Activated naive CD8-positive, alpha-beta T cell treated with anti-CD3 and anti-CD28 coated beads, Interleukin-2, amount 10 ng/mL, durations not matched to agents 7 days and 5 days (primary cell): Measurements from ENCODE around the gene CMTM8. TPM values are rescaled to one million over a fixed set of nuclear protein-coding genes. Genes with fewer than 3 reads are reported as not detected.

Source experiments
- ATAC-seq: fragments of 150-1000 bp; cut with Tn5 transposase; one replicate; pipeline ENCODE4 v1.10.0; 2021; ENCODE audit warnings: low read depth, moderate library complexity
- POLR2A ChIA-PET: fragments of 350-600 bp; sonication (Branson Sonifier 250); formaldehyde crosslinking; loops from one replicate; lab custom pipeline; 2021; ENCODE audit warnings: antibody characterized with exemption; lab: Charles Lee
- DNase-seq: peaks from one replicate; pipeline ENCODE4 v3.0.0; 2021
- H3K27ac Mint-ChIP-seq: one replicate; pipeline ENCODE4 v1.8.0; 2022; ENCODE audit warnings: mild to moderate bottlenecking, mixed read lengths
- H3K27me3 Mint-ChIP-seq: one replicate; pipeline ENCODE4 v1.8.0; 2022; ENCODE audit warnings: mild to moderate bottlenecking, moderate library complexity, mixed read lengths
- H3K36me3 Mint-ChIP-seq: one replicate; pipeline ENCODE4 v1.8.0; 2021; ENCODE audit warnings: mild to moderate bottlenecking, mixed read lengths
- H3K4me1 Mint-ChIP-seq: one replicate; pipeline ENCODE4 v1.8.0; 2021; ENCODE audit warnings: mixed read lengths
- H3K4me3 Mint-ChIP-seq: one replicate; pipeline ENCODE4 v1.8.0; 2022; ENCODE audit warnings: mild to moderate bottlenecking, moderate library complexity, mixed read lengths
- H3K9me3 Mint-ChIP-seq: one replicate; pipeline ENCODE4 v1.8.0; 2021; ENCODE audit warnings: mixed read lengths
- total RNA-seq, 2 experiments: library from RNA; stranded (reverse); gene quantifications; one replicate each; pipeline ENCODE4 v1.2.3, GENCODE V29; 2021

CMTM8 gene
- total RNA-seq, 2 experiments from 2014 or later, result 2.6 to 2.7 TPM

GRCh38 chr3:32325201-32325600, 86.7 kb downstream of the CMTM8 start:
- Mint-ChIP-seq H3K9me3 (no peaks in the 10 kb centered on the region), H3K36me3 (no peaks in the 10 kb centered on the region), H3K27ac (no peak overlapping the region), H3K4me3 (no peak overlapping the region), H3K27me3 (peaks cover 2% of the 10 kb centered on the region), H3K4me1 (no peaks in the 10 kb centered on the region)
- ATAC-seq (no peak), DNase-seq (no peak)
- POLR2A ChIA-PET, result no interaction called here

- no peak for ATAC-seq
- POLR2A ChIA-PET, result no interaction called here
- no peaks in the 10 kb centered on the region for H3K9me3 Mint-ChIP-seq
- H3K27ac Mint-ChIP-seq, result no peak overlapping the region
- peaks cover 2% of the 10 kb centered on the region for H3K27me3 Mint-ChIP-seq
- H3K4me3 Mint-ChIP-seq, result no peak overlapping the region
- no peak for DNase-seq
- H3K36me3 Mint-ChIP-seq, result no peaks in the 10 kb centered on the region
- H3K4me1 Mint-ChIP-seq, result no peaks in the 10 kb centered on the region
Observed at GRCh38 chr3:32325927-32326326, 87.4 kb downstream of the CMTM8 start.

GRCh38 chr3:32326795-32327194, 88.3 kb downstream of the CMTM8 start:
- ATAC-seq, result no peak
- H3K36me3 Mint-ChIP-seq, result no peaks in the 10 kb centered on the region
- POLR2A ChIA-PET, result interaction anchor here (0.6 kb wide), 1 partner anchor 200 kb away, joined by 3 read pairs; no protein-coding TSS in a partner anchor

GRCh38 chr3:32334675-32335074, 96.2 kb downstream of the CMTM8 start:
- H3K36me3 Mint-ChIP-seq, result no peaks in the 10 kb centered on the region
- DNase-seq (peak; percentile 50), ATAC-seq (peak; percentile 64)
- POLR2A ChIA-PET, result no interaction called here
- H3K4me1 Mint-ChIP-seq, result peaks cover 18% of the 10 kb centered on the region
- no peaks in the 10 kb centered on the region for H3K9me3 Mint-ChIP-seq
- no peak overlapping the region for H3K27ac Mint-ChIP-seq
- no peaks in the 10 kb centered on the region for H3K27me3 Mint-ChIP-seq
- no peak overlapping the region for H3K4me3 Mint-ChIP-seq

More at GRCh38 chr3:32326795-32327194, 88.3 kb downstream of the CMTM8 start:
- Mint-ChIP-seq H3K27me3 (peaks cover 2% of the 10 kb centered on the region), H3K9me3 (no peaks in the 10 kb centered on the region), H3K4me3 (no peak overlapping the region), H3K4me1 (peaks cover 2% of the 10 kb centered on the region), H3K27ac (no peak overlapping the region)
- DNase-seq, result no peak

- H3K9me3 Mint-ChIP-seq, result no peaks in the 10 kb centered on the region
- DNase-seq, result peak; percentile 36
- H3K27me3 Mint-ChIP-seq, result no peaks in the 10 kb centered on the region
- H3K27ac Mint-ChIP-seq, result peak overlapping the region; percentile 34
- peak overlapping the region; percentile 22 for H3K4me3 Mint-ChIP-seq
- peaks cover 18% of the 10 kb centered on the region for H3K4me1 Mint-ChIP-seq
- H3K36me3 Mint-ChIP-seq, result no peaks in the 10 kb centered on the region
- ATAC-seq, result peak; percentile 67
- POLR2A ChIA-PET, result no interaction called here
Observed at GRCh38 chr3:32335365-32336112, 97.1 kb downstream of the CMTM8 start.

GRCh38 chr3:32336113-32336498, 97.6 kb downstream of the CMTM8 start:
- Mint-ChIP-seq H3K36me3 (no peaks in the 10 kb centered on the region), H3K9me3 (no peaks in the 10 kb centered on the region), H3K27ac (no peak overlapping the region), H3K27me3 (no peaks in the 10 kb centered on the region), H3K4me1 (peaks cover 18% of the 10 kb centered on the region), H3K4me3 (no peak overlapping the region)
- ATAC-seq (no peak), DNase-seq (no peak)
- POLR2A ChIA-PET, result no interaction called here

GRCh38 chr3:32337505-32337904, 99.0 kb downstream of the CMTM8 start:
- no peak overlapping the region for H3K27ac Mint-ChIP-seq

GRCh38 chr3:32340039-32340438, 101.6 kb downstream of the CMTM8 start:
- POLR2A ChIA-PET, result no interaction called here
- peak; percentile 48 for ATAC-seq
- H3K36me3 Mint-ChIP-seq, result no peaks in the 10 kb centered on the region
- H3K4me3 Mint-ChIP-seq, result no peak overlapping the region
- no peaks in the 10 kb centered on the region for H3K27me3 Mint-ChIP-seq
- peaks cover 10% of the 10 kb centered on the region for H3K4me1 Mint-ChIP-seq
- DNase-seq, result no peak
- H3K27ac Mint-ChIP-seq, result no peak overlapping the region
- H3K9me3 Mint-ChIP-seq, result no peaks in the 10 kb centered on the region

More at GRCh38 chr3:32337505-32337904, 99.0 kb downstream of the CMTM8 start:
- Mint-ChIP-seq H3K27me3 (no peaks in the 10 kb centered on the region), H3K36me3 (no peaks in the 10 kb centered on the region), H3K4me3 (no peak overlapping the region), H3K9me3 (no peaks in the 10 kb centered on the region), H3K4me1 (peaks cover 14% of the 10 kb centered on the region)
- POLR2A ChIA-PET, result no interaction called here
- DNase-seq (no peak), ATAC-seq (no peak)

GRCh38 chr3:32340611-32341365, 102.3 kb downstream of the CMTM8 start:
- H3K9me3 Mint-ChIP-seq, result no peaks in the 10 kb centered on the region
- no peak overlapping the region for H3K4me3 Mint-ChIP-seq
- DNase-seq (no peak), ATAC-seq (no peak)
- peaks cover 2% of the 10 kb centered on the region for H3K4me1 Mint-ChIP-seq
- POLR2A ChIA-PET, result no interaction called here
- no peaks in the 10 kb centered on the region for H3K36me3 Mint-ChIP-seq
- no peak overlapping the region for H3K27ac Mint-ChIP-seq
- no peaks in the 10 kb centered on the region for H3K27me3 Mint-ChIP-seq

- Mint-ChIP-seq H3K9me3 (no peaks in the 10 kb centered on the region), H3K27ac (no peak overlapping the region), H3K4me1 (peaks cover 12% of the 10 kb centered on the region), H3K4me3 (no peak overlapping the region), H3K36me3 (peaks cover 1% of the 10 kb centered on the region), H3K27me3 (no peaks in the 10 kb centered on the region)
- POLR2A ChIA-PET, result no interaction called here
- no peak for DNase-seq
- no peak for ATAC-seq
Observed at GRCh38 chr3:32347343-32348125, 109.1 kb downstream of the CMTM8 start.

- Mint-ChIP-seq H3K27me3 (no peaks in the 10 kb centered on the region), H3K4me1 (peaks cover 12% of the 10 kb centered on the region), H3K4me3 (no peak overlapping the region), H3K9me3 (no peaks in the 10 kb centered on the region), H3K36me3 (peaks cover 1% of the 10 kb centered on the region), H3K27ac (no peak overlapping the region)
- POLR2A ChIA-PET, result no interaction called here
- ATAC-seq, result no peak
- DNase-seq, result no peak
Observed at GRCh38 chr3:32349184-32349583, 110.7 kb downstream of the CMTM8 start.

- no peak overlapping the region for H3K4me3 Mint-ChIP-seq
- H3K9me3 Mint-ChIP-seq, result no peaks in the 10 kb centered on the region
- no peaks in the 10 kb centered on the region for H3K27me3 Mint-ChIP-seq
- ATAC-seq, result no peak
- POLR2A ChIA-PET, result no interaction called here
- H3K27ac Mint-ChIP-seq, result no peak overlapping the region
- H3K36me3 Mint-ChIP-seq, result peaks cover 1% of the 10 kb centered on the region
- peaks cover 9% of the 10 kb centered on the region for H3K4me1 Mint-ChIP-seq
- no peak for DNase-seq
Observed at GRCh38 chr3:32352563-32352962, 114.1 kb downstream of the CMTM8 start.

- Mint-ChIP-seq H3K9me3 (no peaks in the 10 kb centered on the region), H3K4me1 (peaks cover 3% of the 10 kb centered on the region), H3K36me3 (peaks cover 1% of the 10 kb centered on the region), H3K27ac (no peak overlapping the region), H3K4me3 (no peak overlapping the region), H3K27me3 (no peaks in the 10 kb centered on the region)
- no peak for ATAC-seq
- POLR2A ChIA-PET, result interaction anchor here (0.7 kb wide), 1 partner anchor 73 kb away, joined by 4 read pairs; no protein-coding TSS in a partner anchor
- no peak for DNase-seq
Observed at GRCh38 chr3:32353351-32353750, 114.9 kb downstream of the CMTM8 start.
